ENCODE measurements around the gene BCR.
A peak's percentile ranks its signal among the peaks of the same experiment; 100 is the strongest.

The BCR gene

GRCh38 chr22:23218053-23218866 is 38.0 kb downstream of the BCR start:
- no peak for DNase-seq

- DNase-seq: peak; percentile 86
These were observed 38.5 kb downstream of the BCR start for GRCh38 chr22:23218867-23219251.

- no peak for DNase-seq
These were observed 39.0 kb downstream of the BCR start for GRCh38 chr22:23219317-23219716.

GRCh38 chr22:23219822-23220484 is 39.6 kb downstream of the BCR start:
- DNase-seq: peak; percentile 68

- no peak for DNase-seq
These were observed 40.4 kb downstream of the BCR start for GRCh38 chr22:23220485-23221350.

- DNase-seq: no peak
These were observed 41.1 kb downstream of the BCR start for GRCh38 chr22:23221351-23221804.

- DNase-seq: no peak
These were observed 41.9 kb downstream of the BCR start for GRCh38 chr22:23222033-23222792.

GRCh38 chr22:23222793-23223568 is 42.7 kb downstream of the BCR start:
- no peak for DNase-seq

- no peak for DNase-seq
These were observed 43.4 kb downstream of the BCR start for GRCh38 chr22:23223569-23224317.

GRCh38 chr22:23224846-23225245 is 44.5 kb downstream of the BCR start:
- DNase-seq: no peak

GRCh38 chr22:23225337-23225723 is 45.0 kb downstream of the BCR start:
- DNase-seq: no peak

- peak; percentile 45 for DNase-seq
These were observed 45.6 kb downstream of the BCR start for GRCh38 chr22:23225724-23226496.

GRCh38 chr22:23226497-23226850 is 46.2 kb downstream of the BCR start:
- no peak for DNase-seq

- DNase-seq: no peak
These were observed 47.1 kb downstream of the BCR start for GRCh38 chr22:23227380-23227779.

GRCh38 chr22:23228503-23228902 is 48.2 kb downstream of the BCR start:
- no peak for DNase-seq

- DNase-seq: no peak
These were observed 49.3 kb downstream of the BCR start for GRCh38 chr22:23229646-23230045.

- DNase-seq: peak; percentile 34
These were observed 50.2 kb downstream of the BCR start for GRCh38 chr22:23230348-23231068.

GRCh38 chr22:23231471-23232093 is 51.3 kb downstream of the BCR start:
- no peak for DNase-seq

Data from eye (tissue), 1 donor.